ENCODE results near the gene ZNF32.
"Not testable (repeated sequence)": the region's sequence is repeated elsewhere in the genome, so short reads cannot be mapped to it uniquely, and the experiment has no call there.

ZNF32 gene

GRCh38 chr10:43622038-43622437, 26.6 kb downstream of the ZNF32 start:
- DNase-seq: no peak

GRCh38 chr10:43619368-43619767, 29.3 kb downstream of the ZNF32 start:
- DNase-seq: no peak

- DNase-seq: no peak
These were observed 31.8 kb downstream of the ZNF32 start for GRCh38 chr10:43616697-43617370.

GRCh38 chr10:43610636-43611035, 38.0 kb downstream of the ZNF32 start:
- DNase-seq: no peak

- DNase-seq: no peak
These were observed 41.5 kb downstream of the ZNF32 start for GRCh38 chr10:43607199-43607573.

- peak; percentile 78 for DNase-seq
These were observed 42.1 kb downstream of the ZNF32 start, which contains the start of gene ZNF485 for GRCh38 chr10:43606323-43607198. Gene ZNF485 (plus strand): TSS chr10:43606438. CDS start chr10:43607051, 613 bp downstream.

GRCh38 chr10:43605850-43606322, 42.8 kb downstream of the ZNF32 start:
- DNase-seq: no peak

GRCh38 chr10:43601576-43601975, 47.1 kb downstream of the ZNF32 start:
- not testable (repeated sequence) for DNase-seq

GRCh38 chr10:43599333-43599732, 49.3 kb downstream of the ZNF32 start:
- no peak for DNase-seq

- no peak for DNase-seq
These were observed 50.2 kb downstream of the ZNF32 start for GRCh38 chr10:43598446-43598845.

- no peak for DNase-seq
These were observed 52.1 kb downstream of the ZNF32 start for GRCh38 chr10:43596546-43596945.

- DNase-seq: no peak
These were observed 52.9 kb downstream of the ZNF32 start for GRCh38 chr10:43595739-43596298.

- DNase-seq: no peak
These were observed 53.6 kb downstream of the ZNF32 start for GRCh38 chr10:43594944-43595589.
